Dedifferentiated amniotic fluid mesenchymal stem cell (primary cell): ENCODE measurements around the gene ZNF506.
"Not testable (repeated sequence)": the region's sequence is repeated elsewhere in the genome, so short reads cannot be mapped to it uniquely, and the experiment has no call there.

Experiments
- DNase-seq: peaks from one replicate; pipeline ENCODE4 v3.0.0-alpha.2; 2016; ENCODE audit errors: extremely low spot score

Gene ZNF506

DNA sequence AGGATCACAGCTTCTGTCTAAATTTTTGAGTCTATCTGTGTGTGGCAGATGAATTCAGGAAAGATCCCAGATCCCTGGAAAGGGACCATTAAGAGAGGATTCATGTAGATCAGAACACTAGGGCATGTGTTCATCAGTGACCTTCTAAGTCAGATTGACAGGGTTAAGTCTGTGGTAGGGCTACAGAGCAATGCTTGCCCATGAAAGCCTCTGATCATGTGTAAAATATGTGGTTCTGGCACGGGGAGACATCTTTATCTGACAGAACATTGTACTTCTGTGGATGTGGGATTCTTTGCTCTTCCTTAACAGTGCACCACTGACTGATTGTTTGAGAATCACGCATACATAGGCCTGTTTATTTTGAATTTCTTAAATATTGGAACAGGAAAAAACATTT, 42.9 kb downstream of the ZNF506 start:
- DNase-seq = no peak

DNA sequence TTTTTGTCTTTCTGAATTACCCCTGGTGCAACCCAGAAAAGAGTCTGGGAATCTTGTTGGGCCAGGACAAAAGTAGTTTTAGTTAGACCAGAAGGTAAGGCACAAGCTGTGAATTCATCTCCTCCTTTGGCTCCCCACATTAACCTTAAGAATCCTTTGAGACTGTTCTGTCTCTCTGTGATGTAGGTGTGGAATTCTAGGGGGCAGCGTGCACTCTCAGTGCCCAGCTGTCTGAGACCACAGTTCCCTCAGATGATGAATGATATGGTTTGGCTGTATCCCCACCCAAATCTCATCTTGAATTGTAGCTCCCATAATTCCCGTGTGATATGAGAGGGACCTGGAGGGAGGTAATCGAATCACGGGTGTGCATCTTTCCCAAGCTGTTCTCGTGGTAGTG, 43.9 kb downstream of the ZNF506 start:
- DNase-seq = no peak

DNA sequence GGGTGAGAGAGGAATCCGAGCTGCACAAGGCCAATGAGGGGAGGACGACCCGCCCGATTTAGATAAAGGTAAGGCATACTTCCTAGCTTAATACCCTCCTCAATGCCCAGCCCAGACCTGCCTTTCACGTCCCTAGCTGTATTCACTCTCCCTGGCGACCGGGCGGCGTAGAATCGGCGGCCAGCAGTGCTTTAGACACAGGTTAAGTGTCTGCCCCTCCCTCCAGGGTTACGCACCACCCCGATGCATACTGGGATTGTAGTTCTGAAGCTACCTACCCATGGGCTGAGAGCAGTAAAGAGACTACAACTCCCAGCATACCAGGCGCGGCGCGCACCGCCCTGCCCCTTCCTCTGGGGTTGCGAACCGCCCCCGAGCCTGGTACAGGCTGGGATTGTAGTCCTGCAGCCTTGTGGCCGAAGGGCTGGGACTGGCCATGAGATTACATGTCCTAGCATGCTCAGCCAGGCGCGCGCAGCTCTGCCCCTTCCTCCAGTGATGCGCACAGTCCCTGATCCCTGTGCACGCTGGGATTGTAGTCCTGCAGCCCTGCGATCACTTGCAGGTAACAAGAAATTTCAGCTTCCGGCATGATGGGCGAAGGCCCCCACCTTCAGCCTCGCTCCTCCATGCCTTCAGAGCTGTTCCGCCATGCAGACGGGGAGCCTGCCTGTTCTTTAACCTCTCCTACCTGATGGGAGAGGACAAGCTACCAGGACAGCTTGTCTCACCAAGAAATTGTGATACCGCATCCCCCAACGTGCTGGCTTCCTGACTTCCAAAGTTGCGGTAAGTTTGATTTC, 45.1 kb downstream of the ZNF506 start:
- peak; percentile 96 for DNase-seq

DNA sequence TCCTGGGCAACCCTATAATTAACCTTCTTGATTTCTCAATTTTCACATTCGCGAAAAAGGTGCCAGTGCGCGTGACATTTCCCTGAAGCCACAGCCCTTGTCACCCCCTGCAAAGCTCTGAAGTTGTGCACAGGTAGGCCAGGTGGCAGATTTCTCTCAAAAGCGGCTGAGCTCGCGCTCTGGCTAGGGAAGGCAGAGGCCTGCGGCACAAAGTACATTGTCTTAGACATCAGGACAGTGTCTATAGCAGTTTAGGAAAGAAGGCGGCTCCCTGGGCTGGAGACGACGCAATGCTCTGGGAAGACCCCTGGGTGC, 45.7 kb downstream of the ZNF506 start:
- no peak for DNase-seq

DNA sequence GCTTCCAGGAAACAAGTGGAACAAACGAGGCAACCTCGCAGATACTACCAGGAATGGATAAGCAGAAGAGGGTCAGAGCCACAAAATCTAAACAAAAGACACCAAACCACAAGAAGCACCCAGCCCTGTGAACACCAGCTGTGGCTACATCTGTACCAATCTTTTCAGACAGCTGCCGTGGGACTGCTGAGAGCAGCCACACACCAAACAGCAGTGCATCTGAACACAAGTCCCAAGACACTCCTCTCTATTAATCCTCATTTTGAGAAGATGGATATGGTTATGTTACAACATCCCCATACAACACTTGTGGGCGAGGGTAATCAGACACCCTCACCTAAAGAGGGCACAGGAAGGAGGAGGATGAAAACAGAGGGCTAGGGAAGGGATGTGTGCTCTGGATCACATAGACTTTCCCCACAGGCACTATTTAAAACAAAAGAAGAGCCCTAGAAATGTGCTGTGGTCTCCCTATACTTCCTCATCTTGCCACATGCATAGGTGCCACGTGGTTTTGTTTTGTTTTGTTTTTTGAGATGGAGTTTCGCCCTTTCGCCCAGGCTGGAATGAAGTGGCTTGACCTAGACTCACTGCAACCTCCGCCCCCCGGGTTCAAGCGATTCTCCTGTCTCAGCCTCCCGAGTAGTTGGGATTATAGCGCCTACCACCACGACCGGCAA, 47.1 kb downstream of the ZNF506 start:
- no peak for DNase-seq

DNA sequence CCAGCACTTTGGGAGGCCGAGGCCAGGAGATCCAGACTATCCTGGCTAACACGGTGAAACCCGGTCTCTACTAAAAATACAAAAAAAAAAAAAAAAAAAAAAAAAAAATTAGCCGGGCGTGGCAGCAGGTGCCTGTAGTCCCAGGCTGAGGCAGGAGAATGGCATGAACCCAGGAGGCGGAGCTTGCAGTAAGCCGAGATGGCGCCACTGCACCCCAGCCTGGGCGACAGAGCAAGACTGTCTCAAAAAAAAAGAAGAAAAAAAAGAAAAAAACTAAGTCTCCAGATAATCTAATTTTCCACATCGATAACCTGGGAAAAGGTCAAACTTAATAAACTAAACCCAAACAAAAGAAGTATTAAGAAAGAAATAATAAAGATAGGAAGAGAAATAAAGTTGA, 49.6 kb downstream of the ZNF506 start:
- DNase-seq = not testable (repeated sequence)

DNA sequence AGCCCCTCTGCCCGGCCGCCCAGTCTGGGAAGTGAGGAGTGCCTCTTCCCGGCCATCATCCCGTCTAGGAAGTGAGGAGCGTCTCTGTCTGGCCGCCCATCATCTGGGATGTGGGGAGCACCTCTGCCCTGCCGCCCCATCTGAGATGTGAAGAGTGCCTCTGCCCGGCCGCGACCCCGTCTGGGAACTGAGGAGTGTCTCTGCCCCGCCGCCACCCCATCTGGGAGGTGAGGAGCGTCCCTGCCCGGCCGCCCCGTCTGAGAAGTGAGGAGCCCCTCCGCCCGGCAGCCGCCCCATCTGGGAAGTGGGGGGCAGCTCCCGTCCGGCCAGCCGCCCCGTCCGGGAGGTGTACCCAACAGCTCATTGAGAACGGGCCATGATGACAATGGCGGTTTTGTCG, 51.6 kb downstream of the ZNF506 start:
- not testable (repeated sequence) for DNase-seq

DNA sequence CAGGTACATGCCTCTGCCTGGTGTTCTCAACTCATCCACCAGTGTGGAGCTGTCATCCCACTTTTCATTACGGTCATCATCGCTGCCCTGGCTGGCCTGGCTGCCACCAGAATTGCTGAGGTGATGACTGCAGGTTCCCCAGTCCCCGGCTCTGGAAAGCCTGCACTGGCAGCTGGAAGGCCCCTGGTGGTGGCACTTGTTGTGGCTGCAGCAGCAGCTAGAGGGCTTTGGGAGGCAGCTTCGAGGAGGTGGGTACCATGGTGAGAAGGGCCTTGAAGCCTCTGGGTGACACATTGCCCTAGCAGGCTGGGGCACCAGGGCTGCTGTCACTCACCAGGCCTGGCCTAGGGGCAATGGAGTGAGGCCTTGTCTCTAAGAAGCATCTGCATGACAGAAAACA, 63.4 kb downstream of the ZNF506 start:
- no peak for DNase-seq

DNA sequence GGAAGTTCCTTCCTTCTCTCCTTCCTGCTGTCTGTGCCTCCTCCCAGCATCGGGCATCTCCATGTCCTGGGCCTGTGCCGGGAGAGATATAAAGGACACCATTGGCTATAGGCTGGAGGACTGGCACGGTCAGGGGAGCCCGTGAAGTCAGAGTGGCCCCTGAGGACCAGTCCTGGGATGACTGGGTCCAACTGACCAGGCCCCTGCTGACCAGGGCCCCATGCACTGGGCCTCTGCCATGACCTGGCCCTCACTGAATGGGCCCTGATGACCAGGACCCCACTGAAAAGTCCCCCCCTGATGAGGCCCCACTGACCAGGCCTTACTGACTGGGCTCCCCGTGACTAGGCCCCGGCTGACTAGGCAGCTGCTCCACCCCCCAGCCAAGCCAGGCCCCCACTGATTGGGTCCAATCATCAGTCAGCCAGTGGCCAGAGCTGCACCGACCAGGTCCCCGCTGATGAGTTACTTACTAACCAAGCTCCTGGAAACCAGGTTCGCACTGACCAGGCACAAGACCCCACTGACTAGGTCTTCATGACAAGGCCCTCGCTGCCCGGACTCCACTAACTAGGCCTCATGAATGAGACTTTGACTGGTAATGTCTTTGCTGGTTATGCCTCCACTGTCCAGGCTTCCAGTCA, 68.7 kb downstream of the ZNF506 start:
- DNase-seq = no peak

DNA sequence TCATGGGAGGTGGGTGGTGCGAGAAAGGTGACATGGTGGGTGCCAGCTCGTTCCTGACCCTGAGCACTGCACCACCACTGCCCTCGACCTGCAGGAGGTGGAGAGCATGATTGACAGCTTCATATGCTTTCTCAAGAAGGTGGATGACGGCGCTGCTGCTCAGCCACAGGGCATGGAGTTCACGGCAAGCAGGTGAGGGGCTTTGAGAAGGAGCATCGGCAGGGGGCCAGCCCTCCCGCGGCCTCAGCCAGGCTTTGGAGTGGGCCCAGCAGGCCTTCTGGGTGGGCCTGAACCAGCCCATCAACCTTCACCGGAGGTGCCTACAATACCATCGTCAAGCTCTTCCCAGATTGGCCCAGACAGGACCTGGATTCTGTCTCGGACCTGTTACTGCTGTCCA, 69.7 kb downstream of the ZNF506 start:
- no peak for DNase-seq

DNA sequence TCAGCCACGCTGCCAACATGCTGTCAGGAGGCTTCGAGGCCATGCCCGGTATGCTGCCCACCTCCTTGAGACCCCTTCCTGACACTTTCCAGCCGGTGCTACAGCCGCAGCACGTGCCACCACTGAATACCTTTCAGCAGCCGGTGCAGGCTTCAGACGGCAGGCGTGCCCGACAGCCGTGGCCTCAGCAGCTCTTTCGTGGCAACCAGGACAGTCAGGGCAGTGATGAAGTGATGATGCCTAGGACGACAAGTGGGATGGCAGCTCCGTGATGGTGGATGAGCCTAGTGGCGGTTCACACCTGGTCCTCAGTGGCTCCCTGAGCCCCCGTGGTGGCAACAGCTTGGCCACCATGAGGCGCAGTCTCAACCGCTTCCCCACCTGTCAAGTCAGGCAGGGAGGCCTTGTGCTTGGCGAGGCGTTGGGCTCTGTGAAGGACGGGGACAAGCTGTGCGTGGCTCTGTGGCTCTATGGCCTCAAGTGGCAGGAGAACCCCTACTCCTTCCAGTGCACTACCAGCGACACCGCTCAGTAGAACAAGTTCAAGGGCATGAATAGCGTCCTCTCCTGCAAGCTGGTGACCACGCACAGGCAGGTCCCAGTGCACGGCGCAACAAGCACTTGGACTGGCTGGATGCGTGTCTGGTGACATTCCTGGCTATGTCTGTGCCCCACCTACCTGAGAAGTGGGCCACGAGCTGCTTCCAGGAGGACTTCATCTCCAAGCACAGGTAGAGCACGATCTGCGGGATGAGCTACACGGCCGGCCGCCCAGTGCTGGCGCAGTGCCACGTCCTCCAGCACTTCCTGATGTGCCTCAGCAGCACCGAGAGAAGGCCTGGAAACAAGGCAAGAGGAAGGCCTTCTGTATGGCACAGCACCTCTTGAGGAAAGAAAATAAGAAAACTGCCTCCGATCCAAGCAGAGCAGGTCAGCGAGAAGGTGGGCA, 70.4 kb downstream of the ZNF506 start:
- DNase-seq = no peak

DNA sequence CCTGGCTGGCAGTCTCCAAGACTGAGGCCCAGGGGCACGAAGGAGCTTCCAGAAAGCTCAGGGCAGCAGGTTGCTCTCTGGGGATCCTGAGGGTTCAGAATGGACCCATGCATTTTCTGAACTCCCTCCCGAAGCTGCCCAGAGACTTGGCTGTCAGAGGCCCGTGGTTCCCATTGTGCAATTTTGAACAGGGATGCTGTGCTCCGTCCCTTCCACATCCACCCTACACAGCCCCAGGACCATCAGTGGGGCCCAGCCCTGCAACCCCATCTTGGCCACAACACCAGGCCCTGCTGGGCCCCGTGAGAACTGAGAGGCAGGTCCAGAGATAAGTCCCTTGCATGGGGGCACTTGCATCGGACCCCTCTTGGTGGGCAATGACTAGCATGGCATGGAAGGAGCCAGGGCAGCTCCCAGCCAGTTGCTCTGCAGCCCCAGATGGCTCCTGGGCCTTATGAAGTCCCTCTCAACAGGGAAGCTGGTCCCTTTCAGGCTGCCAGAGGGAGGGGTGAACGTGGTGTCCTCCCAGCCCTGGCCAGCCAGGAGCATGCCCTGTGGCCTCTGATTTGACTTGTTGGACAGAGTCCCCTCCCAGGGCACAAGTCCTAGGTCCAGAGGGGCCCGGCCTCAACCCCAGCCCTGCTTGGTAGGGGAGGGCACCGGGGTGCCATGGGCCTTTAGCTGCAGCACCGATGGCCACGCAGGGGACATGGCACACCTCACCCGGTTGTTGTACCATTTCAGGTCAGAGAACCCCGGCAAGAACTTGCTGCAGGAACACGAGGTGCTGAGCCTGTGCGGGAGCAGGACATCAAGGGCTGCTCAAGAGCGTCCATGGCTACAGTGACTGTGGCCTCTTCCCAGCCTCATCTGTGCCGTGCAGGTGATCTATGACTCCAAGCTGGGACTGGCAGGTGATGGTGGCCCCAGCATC, 71.4 kb downstream of the ZNF506 start:
- DNase-seq = no peak

DNA sequence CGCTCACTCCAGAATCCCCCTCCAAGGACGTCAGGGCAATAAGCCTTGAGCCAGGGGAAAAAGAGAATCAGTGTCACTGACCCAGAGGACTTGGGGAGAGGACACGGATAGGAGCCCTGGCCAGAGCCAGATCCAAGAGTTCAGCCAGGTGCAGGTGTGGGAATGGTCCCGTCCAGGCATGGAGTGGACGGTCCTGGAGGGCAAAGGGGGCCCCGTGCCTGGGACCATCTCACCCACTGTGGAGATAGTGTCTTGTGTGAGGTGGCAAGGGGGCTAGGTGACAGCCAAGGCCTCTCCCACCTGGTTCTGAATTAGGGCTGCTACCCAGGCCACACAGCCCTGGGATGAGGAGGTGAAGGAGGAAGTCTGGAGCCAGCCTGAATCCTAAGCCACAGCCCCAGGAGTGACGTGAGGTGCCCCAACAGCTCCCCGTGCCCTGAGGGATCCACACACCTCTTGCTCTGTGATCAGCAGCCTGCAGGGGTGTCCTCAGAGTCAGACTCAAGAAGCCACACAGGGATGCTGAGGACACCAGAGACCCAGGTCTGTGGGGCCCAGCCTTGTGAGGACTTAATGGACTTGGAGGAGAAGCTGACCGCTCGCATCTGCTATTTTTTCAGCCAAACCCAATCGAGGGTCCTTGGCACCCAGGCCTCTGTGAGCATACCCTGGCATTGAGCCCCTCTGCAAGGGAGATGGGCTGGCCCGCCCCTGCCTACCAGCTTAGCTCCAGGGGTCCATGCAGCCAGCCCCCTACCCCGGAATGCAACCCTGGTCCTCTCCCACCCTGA, 72.2 kb downstream of the ZNF506 start:
- no peak for DNase-seq

DNA sequence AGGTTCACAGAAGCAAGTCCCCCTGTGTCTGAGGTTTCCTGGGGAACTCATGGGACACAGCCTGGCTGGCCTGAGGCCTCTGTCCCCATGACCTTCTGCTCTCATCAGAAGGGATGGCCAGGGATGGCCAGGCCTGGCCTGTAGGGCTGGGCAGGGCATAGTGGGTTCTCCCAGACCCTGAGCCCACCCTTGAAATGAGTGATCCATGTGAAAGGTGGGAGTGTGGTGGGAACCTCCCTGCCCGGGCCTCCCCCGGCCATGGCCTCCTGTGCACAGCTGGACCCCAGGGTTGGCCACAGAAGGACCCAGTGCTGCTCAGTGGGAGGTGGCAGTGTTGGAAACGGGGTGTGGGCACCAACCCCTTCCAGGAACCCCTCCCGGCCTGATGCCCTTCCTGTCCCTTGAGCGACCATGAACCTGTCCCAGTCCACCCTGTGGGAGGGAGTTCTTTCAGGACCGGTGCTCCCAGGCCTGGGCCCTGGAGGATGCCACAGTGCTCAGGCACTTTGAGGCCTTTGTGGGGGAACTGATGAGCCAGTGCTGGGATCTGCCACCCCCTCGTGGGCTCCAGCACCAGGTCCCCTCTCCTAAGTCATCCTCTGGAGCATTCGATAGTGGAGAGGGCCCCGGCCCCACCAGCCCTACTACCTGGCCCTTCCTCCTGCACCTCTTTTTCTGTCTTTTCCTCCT, 73.2 kb downstream of the ZNF506 start:
- DNase-seq = no peak

DNA sequence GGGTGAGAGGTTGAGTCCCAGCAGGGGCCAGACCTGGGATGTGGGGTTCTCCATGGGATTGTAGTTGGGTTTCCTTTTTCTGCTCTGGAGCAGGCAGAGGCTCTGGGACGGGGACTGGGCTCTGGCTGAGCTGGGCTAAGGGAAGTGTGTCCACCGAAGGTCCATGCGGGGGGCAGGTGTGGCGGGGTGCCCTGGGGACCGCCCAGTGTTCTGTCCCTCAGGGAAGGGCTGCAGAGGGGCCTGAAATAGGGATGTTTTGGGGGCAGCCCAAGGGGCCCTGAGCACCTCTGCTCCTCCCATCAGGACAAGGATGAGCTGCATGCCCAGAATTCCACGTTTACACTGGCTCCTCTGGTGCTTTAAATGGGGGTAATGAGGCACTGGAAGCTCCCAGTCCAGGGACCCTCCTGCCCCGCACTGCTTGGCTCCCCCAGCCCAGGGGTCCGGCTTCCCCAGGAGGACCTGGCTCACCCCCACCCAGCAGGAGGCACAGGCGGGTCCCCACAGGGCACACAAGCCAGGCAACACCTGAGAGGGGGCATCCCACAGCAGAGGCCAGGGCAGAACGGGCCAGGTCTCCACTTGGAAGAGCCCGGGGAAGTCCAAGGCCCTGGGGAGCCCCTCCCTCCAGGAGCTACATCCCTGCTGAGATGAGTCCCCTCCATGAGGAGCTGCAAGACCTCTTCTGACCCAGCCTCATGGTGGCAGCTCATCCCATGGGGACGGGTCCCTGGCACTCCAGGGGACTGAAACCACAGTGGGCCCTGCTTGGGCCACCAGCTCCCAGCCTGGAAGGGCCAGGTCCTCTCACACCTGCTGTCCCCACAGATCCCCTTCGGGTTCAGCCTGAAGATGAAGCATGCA, 74.0 kb downstream of the ZNF506 start:
- no peak for DNase-seq

DNA sequence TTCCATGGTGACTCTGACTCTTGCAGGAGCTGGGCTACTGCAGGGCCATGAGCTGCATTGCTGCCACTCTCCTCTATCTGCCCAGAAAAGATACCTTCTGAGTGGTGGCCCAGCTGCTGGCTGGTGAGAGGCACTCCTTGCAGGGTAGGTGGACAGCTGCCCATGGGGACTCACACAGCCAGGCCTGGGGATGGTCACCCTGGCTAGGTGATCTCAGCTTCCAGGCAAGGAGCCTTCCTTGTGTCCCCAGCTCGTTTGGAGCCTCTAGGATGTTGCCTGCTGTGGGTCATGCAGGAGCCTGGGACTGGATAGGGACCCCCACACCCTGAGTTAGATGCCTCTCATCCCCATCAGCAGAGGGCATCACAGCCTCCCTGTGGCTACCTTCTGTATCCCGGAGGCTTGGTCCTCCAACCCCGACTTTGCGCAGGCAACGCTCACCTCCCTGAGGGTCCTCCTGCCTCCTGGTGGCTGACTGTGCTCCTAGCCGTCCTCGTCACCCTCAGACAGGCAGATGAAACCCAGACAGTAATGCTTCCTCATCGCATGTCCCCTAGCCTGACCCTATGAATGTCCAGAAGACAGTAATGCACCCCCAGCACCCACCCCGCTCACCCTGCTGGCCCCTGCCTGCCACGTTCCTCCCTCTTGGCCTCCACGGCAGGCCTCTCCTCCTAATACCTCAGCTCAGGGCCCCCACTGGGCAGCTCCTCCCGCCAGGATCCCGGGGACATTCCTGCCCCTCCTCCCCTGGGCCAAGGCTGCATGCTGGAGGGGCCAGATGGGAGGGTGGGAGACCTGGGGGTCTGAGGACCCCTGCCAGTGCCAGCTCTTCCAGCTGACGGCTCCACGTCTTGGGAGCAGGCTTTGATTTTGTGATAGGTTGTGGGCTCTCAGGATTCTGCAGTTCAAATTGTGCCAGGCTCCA, 75.0 kb downstream of the ZNF506 start:
- no peak for DNase-seq

DNA sequence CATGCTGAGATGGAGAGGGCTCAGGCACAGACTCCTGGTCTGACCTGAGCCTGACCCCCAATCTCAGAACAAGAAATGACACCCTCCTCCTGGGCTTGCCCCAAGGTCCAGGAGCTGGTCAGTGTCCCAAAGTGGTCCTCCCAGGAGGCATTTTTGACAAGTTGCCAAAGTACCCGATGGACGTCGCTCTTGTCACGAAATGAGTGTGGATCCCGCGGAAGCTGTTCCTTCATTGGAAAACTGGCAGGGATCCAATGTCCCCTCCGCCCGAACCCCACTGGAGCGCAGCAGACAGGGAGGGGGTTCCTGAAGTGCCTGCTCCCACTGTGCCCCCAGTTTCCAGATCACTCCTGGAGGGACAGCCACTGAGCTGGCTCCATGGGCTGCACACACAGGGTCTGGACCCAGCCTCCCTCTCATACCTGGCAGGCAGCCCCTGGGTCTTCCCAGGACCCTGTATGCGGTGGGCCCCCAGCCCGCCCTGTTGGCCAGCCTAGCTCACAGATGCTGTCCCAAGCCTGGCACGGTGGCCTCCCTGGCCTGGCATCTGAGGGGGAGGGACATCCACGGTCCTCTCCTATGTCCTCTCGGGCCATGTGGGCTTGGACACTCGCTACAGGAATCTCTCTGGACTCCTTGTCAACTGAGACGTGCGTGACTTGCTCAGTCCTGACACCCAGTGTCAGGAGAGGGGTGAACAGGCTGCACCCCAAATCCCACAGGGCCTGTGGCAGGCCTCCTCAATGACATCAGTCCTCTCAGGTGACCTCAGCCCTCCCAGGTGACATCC, 75.9 kb downstream of the ZNF506 start:
- no peak for DNase-seq
